ENCODE measurements around the gene DDX41. TPM values are rescaled to one million over a fixed set of nuclear protein-coding genes. Genes with fewer than 3 reads are reported as not detected.
"Not testable (repeated sequence)": the region's sequence is repeated elsewhere in the genome, so short reads cannot be mapped to it uniquely, and the experiment has no call there.

DDX41 gene
- 187 TPM for polyA plus RNA-seq (2012; ENCODE audit: insufficient read depth, insufficient read length)

- DNase-seq (ENCODE audit: low read depth, low spot score), result peak; percentile 96
- H3K4me3 ChIP-seq (ENCODE audit: low read length), result peak within 1 kb of the TSS; percentile 99
These were observed at the start of gene DDX41 for GRCh38 chr5:177516601-177517568. DDX41 (minus strand) TSS chr5:177516961; CDS start chr5:177516945, 16 bp downstream.

- DNase-seq (ENCODE audit: low read depth, low spot score), result no peak
These were observed 48.3 kb upstream of the DDX41 start for GRCh38 chr5:177565046-177565445.

GRCh38 chr5:177559446-177559941, 42.7 kb upstream of the DDX41 start:
- DNase-seq (ENCODE audit: low read depth, low spot score); H3K4me3 ChIP-seq (ENCODE audit: low read length): not testable (repeated sequence)

More at GRCh38 chr5:177565046-177565445, 48.3 kb upstream of the DDX41 start:
- no peak overlapping the region for H3K4me3 ChIP-seq (ENCODE audit: low read length)

GRCh38 chr5:177557796-177558195, 41.0 kb upstream of the DDX41 start:
- no peak overlapping the region for H3K4me3 ChIP-seq (ENCODE audit: low read length)
- DNase-seq (ENCODE audit: low read depth, low spot score), result no peak

GRCh38 chr5:177557041-177557647, 40.4 kb upstream of the DDX41 start:
- DNase-seq (ENCODE audit: low read depth, low spot score), result no peak

GRCh38 chr5:177555665-177556064, 38.9 kb upstream of the DDX41 start:
- no peak overlapping the region for H3K4me3 ChIP-seq (ENCODE audit: low read length)
- DNase-seq (ENCODE audit: low read depth, low spot score), result no peak

More at GRCh38 chr5:177557041-177557647, 40.4 kb upstream of the DDX41 start:
- no peak overlapping the region for H3K4me3 ChIP-seq (ENCODE audit: low read length)

- DNase-seq (ENCODE audit: low read depth, low spot score), result no peak
- H3K4me3 ChIP-seq (ENCODE audit: low read length), result peak overlapping the region; percentile 63; the same call in 1 of the 2 replicates
These were observed 38.5 kb upstream of the DDX41 start for GRCh38 chr5:177555228-177555627.

- DNase-seq (ENCODE audit: low read depth, low spot score), result peak; percentile 92
- H3K4me3 ChIP-seq (ENCODE audit: low read length), result peak within 1 kb of the TSS; percentile 79
These were observed 37.8 kb upstream of the DDX41 start, which contains the start of gene FAM193B for GRCh38 chr5:177554474-177555111. FAM193B (minus strand) TSS chr5:177554563; CDS start chr5:177554458, 105 bp downstream.

- H3K4me3 ChIP-seq (ENCODE audit: low read length), result peak overlapping the region; percentile 79
These were observed 37.1 kb upstream of the DDX41 start for GRCh38 chr5:177553671-177554429.

GRCh38 chr5:177552839-177553455, 36.2 kb upstream of the DDX41 start:
- peak overlapping the region; percentile 79 for H3K4me3 ChIP-seq (ENCODE audit: low read length)
- no peak for DNase-seq (ENCODE audit: low read depth, low spot score)

More at GRCh38 chr5:177553671-177554429, 37.1 kb upstream of the DDX41 start:
- no peak for DNase-seq (ENCODE audit: low read depth, low spot score)

- DNase-seq (ENCODE audit: low read depth, low spot score), result no peak
- no peak overlapping the region for H3K4me3 ChIP-seq (ENCODE audit: low read length)
These were observed 33.4 kb upstream of the DDX41 start for GRCh38 chr5:177550122-177550521.

- no peak overlapping the region for H3K4me3 ChIP-seq (ENCODE audit: low read length)
- no peak for DNase-seq (ENCODE audit: low read depth, low spot score)
These were observed 31.7 kb upstream of the DDX41 start for GRCh38 chr5:177548495-177548894.

- no peak overlapping the region for H3K4me3 ChIP-seq (ENCODE audit: low read length)
- DNase-seq (ENCODE audit: low read depth, low spot score), result no peak
These were observed 31.0 kb upstream of the DDX41 start for GRCh38 chr5:177547736-177548135.

GRCh38 chr5:177546258-177546741, 29.5 kb upstream of the DDX41 start:
- DNase-seq (ENCODE audit: low read depth, low spot score), result no peak
- H3K4me3 ChIP-seq (ENCODE audit: low read length), result no peak overlapping the region

- DNase-seq (ENCODE audit: low read depth, low spot score), result no peak
- H3K4me3 ChIP-seq (ENCODE audit: low read length), result no peak overlapping the region
These were observed 28.9 kb upstream of the DDX41 start for GRCh38 chr5:177545487-177546257.

- H3K4me3 ChIP-seq (ENCODE audit: low read length), result no peak overlapping the region
- no peak for DNase-seq (ENCODE audit: low read depth, low spot score)
These were observed 26.2 kb upstream of the DDX41 start for GRCh38 chr5:177542816-177543465.

- DNase-seq (ENCODE audit: low read depth, low spot score), result no peak
- no peak overlapping the region for H3K4me3 ChIP-seq (ENCODE audit: low read length)
These were observed 23.7 kb upstream of the DDX41 start for GRCh38 chr5:177540438-177540837.
